Lung (tissue), 12 donors: ENCODE measurements around the gene AGT. TPM values are rescaled to one million over a fixed set of nuclear protein-coding genes. Genes with fewer than 3 reads are reported as not detected.
A peak's percentile ranks its signal among the peaks of the same experiment; 100 is the strongest.

ENCODE experiments used
- ATAC-seq: fragments of 200-7000 bp; cut with Tn5 transposase; one replicate; pipeline ENCODE4 v1.9.1; 2020; ENCODE audit warnings: moderate number of reproducible peaks; ENCODE audit not compliant: insufficient read depth, low FRiP score
- DNase-seq, 3 donors: peaks; one replicate each; pipeline ENCODE4 v3.0.0-alpha.2; 2013 to 2017
- H3K27ac ChIP-seq, 2 donors: one replicate each; pipeline ENCODE4 v1.5.1; 2013; ENCODE audit warnings: mild to moderate bottlenecking in 2 of 2, moderate library complexity in 2 of 2, control low read depth in 1 of 2, inconsistent platforms in 1 of 2, low read depth in 1 of 2, low read length in 1 of 2
- H3K27me3 ChIP-seq, 3 donors: one replicate each; pipeline ENCODE4 v1.5.1; 2013; ENCODE audit warnings: low read length in 2 of 3; ENCODE audit not compliant: control insufficient read depth in 3 of 3, insufficient read depth in 3 of 3
- H3K36me3 ChIP-seq, 4 donors: one replicate each; pipeline ENCODE4 v1.5.1; 2013; ENCODE audit warnings: low read length in 4 of 4, mild to moderate bottlenecking in 1 of 4, moderate library complexity in 1 of 4; ENCODE audit not compliant: control insufficient read depth in 4 of 4, insufficient read depth in 4 of 4
- H3K4me1 ChIP-seq, 5 donors: one replicate each; pipeline ENCODE4 v1.5.1; 2013; ENCODE audit warnings: low read length in 5 of 5, mild to moderate bottlenecking in 2 of 5, moderate library complexity in 1 of 5; ENCODE audit not compliant: control insufficient read depth in 5 of 5, insufficient read depth in 5 of 5
- H3K4me3 ChIP-seq: one replicate; pipeline ENCODE4 v1.5.1; 2013; ENCODE audit warnings: mild to moderate bottlenecking, control low read depth, moderate library complexity
- H3K9ac ChIP-seq, 2 donors: one replicate each; pipeline ENCODE4 v1.5.1; 2013; ENCODE audit warnings: low read length in 2 of 2, control low read depth in 1 of 2; ENCODE audit not compliant: insufficient read depth in 1 of 2
- H3K9me3 ChIP-seq, 4 donors: one replicate each; pipeline ENCODE4 v1.5.1; 2013; ENCODE audit warnings: low read length in 3 of 4, mild to moderate bottlenecking in 1 of 4, moderate library complexity in 1 of 4; ENCODE audit not compliant: control insufficient read depth in 4 of 4, insufficient read depth in 3 of 4
- WGBS, 2 donors: extraction: QIAGEN DNeasy Blood & Tissue Kit; methylation state at CpG; one replicate each; pipeline ENCODE4 v1.1.7; 2013; 5-methylcytosine and 5-hydroxymethylcytosine counted together
- polyA plus RNA-seq, 2 donors: library from polyadenylated mRNA; stranded (reverse); fragments of 200-250 nt; gene quantifications; one replicate each; pipeline ENCODE4 v1.2.1, GENCODE V29; 2013
- total RNA-seq, 2 donors: library from RNA; depleted of rRNA in 1 of 2; stranded (reverse); fragments of >200 nt in 1 of 2; gene quantifications; one replicate each; pipeline ENCODE4 v1.2.1, GENCODE V29; 2014 to 2021
- TF ChIP-seq, protein P1 (sequence below): IDR thresholded peaks from 2 replicates; pipeline ENCODE4 v1.5.1; 2012; ENCODE audit warnings: mild to moderate bottlenecking; ENCODE audit errors: control extremely low read depth, extremely low read depth
- donor health status: control.
- donor health status: control.
- donor health status: Bipolar disorder and iron deficiency.
- donor health status: healthy.
- donor health status: DM: yes; HTN: yes; CAD: no.

Gene AGT
- total and polyA plus RNA-seq, 4 donors, result 1.7 to 3.5 (median 1.9) TPM

DNA sequence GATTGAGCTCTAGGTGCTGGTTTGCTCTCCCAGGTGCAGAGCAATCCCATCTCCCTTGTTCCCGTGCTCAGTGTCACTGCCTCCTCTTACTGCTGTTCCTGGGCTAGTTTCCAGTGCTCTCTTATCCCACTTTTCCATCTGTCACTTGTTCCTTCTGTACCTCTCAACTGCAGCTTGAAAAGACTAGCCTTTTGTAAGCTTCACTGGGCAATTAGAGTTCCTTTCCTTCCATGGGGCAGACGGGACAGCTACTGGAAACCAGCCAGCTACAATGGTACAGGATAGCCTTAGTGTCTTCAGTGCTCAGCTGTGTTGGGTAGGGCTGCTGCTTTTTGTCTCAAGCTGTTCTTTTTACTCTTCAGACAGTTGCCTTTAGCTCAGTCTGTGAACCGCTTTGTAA is 31.6 kb downstream of the AGT start:
- no peak for ATAC-seq
- Histone ChIP-seq H3K36me3 (peaks cover 14 to 36% (median 29%) of the 10 kb centered on the region in 4 donors), H3K27ac (peak overlapping the region in 1 of 2 donors; percentile 35), H3K9ac (no peak overlapping the region), H3K4me3 (no peak overlapping the region), H3K9me3 (no peaks in the 10 kb centered on the region), H3K27me3 (no peaks in the 10 kb centered on the region), H3K4me1 (peaks cover 4 to 8% (median 6%) of the 10 kb centered on the region in 5 donors)
- peak in 1 of 3 donors; percentile 6 for DNase-seq
- 42 to 61% methylated on average over 3 of the region's 3 CpGs for WGBS, 2 donors
- TF ChIP-seq, protein P1, sequence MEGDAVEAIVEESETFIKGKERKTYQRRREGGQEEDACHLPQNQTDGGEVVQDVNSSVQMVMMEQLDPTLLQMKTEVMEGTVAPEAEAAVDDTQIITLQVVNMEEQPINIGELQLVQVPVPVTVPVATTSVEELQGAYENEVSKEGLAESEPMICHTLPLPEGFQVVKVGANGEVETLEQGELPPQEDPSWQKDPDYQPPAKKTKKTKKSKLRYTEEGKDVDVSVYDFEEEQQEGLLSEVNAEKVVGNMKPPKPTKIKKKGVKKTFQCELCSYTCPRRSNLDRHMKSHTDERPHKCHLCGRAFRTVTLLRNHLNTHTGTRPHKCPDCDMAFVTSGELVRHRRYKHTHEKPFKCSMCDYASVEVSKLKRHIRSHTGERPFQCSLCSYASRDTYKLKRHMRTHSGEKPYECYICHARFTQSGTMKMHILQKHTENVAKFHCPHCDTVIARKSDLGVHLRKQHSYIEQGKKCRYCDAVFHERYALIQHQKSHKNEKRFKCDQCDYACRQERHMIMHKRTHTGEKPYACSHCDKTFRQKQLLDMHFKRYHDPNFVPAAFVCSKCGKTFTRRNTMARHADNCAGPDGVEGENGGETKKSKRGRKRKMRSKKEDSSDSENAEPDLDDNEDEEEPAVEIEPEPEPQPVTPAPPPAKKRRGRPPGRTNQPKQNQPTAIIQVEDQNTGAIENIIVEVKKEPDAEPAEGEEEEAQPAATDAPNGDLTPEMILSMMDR, result no peak

DNA sequence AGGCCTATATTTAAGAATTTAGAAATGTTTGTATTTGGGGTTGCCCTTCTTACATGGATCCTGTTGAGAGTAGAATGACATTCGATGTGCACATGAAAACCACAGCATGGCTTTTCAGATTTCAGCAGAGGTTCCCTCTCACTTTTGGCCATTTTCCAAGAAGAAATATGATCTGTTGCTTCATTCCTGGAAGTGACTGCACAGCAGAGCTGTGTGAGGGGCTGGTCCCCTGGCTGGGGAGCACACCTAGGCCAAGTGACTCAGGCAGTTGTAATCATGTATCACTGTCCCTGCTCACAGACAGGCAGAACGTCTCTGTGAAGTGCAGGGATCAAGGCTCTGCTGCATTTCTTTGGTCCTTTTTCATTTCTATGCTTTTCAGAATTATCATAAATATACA is 32.3 kb downstream of the AGT start:
- ATAC-seq (no peak), DNase-seq (peak; percentile 35 to 79 (median 78))
- peaks cover 17 to 37% (median 24%) of the 10 kb centered on the region in 4 donors for H3K36me3 ChIP-seq
- no peak overlapping the region for H3K27ac ChIP-seq
- no peak overlapping the region for H3K9ac ChIP-seq
- WGBS, 2 donors, result 24 to 30% methylated on average over 2 of the region's 2 CpGs
- H3K4me1 ChIP-seq, result peaks cover 4 to 8% (median 6%) of the 10 kb centered on the region in 5 donors
- no peaks in the 10 kb centered on the region for H3K27me3 ChIP-seq
- TF ChIP-seq, protein P1, result no peak
- H3K4me3 ChIP-seq, result no peak overlapping the region
- no peaks in the 10 kb centered on the region for H3K9me3 ChIP-seq

DNA sequence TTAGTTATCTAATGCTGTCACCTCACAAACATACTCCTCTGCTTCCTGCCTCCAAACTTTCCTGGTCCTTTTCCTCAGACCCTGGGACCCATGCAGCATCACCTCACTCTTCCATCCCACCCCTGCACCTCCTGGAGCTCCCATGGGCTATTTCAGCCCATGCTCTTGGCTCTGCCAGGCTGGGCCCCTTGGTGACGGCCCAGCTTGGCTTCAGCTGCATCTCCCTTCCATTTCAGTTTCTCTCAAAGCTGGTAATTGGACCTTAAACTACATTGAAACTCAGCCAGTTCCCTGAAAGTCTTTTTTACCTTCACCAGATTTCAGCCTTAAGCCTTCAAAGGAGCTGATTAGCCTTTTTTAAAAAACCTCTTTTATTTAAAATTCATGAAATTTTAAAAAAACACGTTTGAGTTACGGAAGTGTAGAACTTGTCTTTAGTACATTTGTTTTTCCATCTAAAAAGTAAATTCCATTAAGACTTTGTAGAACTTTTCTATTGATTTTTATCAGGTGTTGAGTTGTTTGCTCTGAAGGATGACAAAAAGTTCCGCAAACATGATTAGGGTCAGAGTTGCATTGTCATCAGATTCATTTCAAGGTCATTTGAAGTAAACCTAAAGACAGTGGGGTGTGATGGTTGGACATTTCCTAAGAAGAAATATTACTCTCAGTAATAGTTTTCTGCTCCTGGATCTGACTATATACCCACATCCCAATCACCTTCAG is 33.5 kb downstream of the AGT start:
- DNase-seq (no peak), ATAC-seq (no peak)
- WGBS, 2 donors, result 55 to 68% methylated on average over 4 of the region's 4 CpGs
- Histone ChIP-seq H3K36me3 (peaks cover 23 to 30% (median 27%) of the 10 kb centered on the region in 4 donors), H3K9me3 (no peaks in the 10 kb centered on the region), H3K9ac (no peak overlapping the region), H3K27ac (no peak overlapping the region), H3K27me3 (no peaks in the 10 kb centered on the region), H3K4me1 (peaks cover 4 to 8% (median 6%) of the 10 kb centered on the region in 5 donors), H3K4me3 (no peak overlapping the region)
- TF ChIP-seq, protein P1, result no peak
